Chondrocyte (in vitro differentiated cells): Measurements from ENCODE around the gene CRACDL. TPM values are rescaled to one million over a fixed set of nuclear protein-coding genes. Genes with fewer than 3 reads are reported as not detected.
"Not testable (repeated sequence)": the region's sequence is repeated elsewhere in the genome, so short reads cannot be mapped to it uniquely, and the experiment has no call there.

Experiments used
- DNase-seq: peaks from one replicate; pipeline ENCODE4 v3.0.0; 2021; ENCODE audit warnings: mixed read lengths, low spot score
- H3K27ac Mint-ChIP-seq: one replicate; pipeline ENCODE4 v1.8.0; 2021; ENCODE audit warnings: mild to moderate bottlenecking, moderate library complexity, mixed read lengths; ENCODE audit not compliant: unreplicated experiment
- H3K27me3 Mint-ChIP-seq: 2 replicates; pipeline ENCODE4 v1.8.0; 2021; ENCODE audit warnings: low read depth, mixed read lengths
- H3K36me3 Mint-ChIP-seq: 2 replicates; pipeline ENCODE4 v1.8.0; 2021; ENCODE audit warnings: low read depth, mixed read lengths
- H3K4me1 Mint-ChIP-seq: 2 replicates; pipeline ENCODE4 v1.8.0; 2021; ENCODE audit warnings: low read depth, mild to moderate bottlenecking, mixed read lengths
- H3K4me3 Mint-ChIP-seq: one replicate; pipeline ENCODE4 v1.8.0; 2021; ENCODE audit warnings: mild to moderate bottlenecking, moderate library complexity, mixed read lengths; ENCODE audit not compliant: unreplicated experiment
- H3K9me3 Mint-ChIP-seq: 2 replicates; pipeline ENCODE4 v1.8.0; 2021; ENCODE audit warnings: low read depth, mixed read lengths
- total RNA-seq: library from RNA; stranded (reverse); gene quantifications from 3 replicates; pipeline ENCODE4 v1.2.1, GENCODE V29; 2021
- TF ChIP-seq, protein P1 (sequence below): fragments of 200-600 bp; sonication (generic); IDR thresholded peaks from 2 replicates; pipeline ENCODE4 v1.5.0; 2021; ENCODE audit warnings: antibody characterized with exemption, mild to moderate bottlenecking, moderate library complexity

CRACDL gene
- total RNA-seq, 1 donor from 2014 or later = 17.0 TPM

GRCh38 chr2:98881153-98881650 lies 54.8 kb downstream of the CRACDL start:
- peaks cover 25% of the 10 kb centered on the region for H3K4me1 Mint-ChIP-seq
- H3K9me3 Mint-ChIP-seq = peaks cover 7% of the 10 kb centered on the region
- no peak overlapping the region for H3K4me3 Mint-ChIP-seq
- TF ChIP-seq, protein P1, sequence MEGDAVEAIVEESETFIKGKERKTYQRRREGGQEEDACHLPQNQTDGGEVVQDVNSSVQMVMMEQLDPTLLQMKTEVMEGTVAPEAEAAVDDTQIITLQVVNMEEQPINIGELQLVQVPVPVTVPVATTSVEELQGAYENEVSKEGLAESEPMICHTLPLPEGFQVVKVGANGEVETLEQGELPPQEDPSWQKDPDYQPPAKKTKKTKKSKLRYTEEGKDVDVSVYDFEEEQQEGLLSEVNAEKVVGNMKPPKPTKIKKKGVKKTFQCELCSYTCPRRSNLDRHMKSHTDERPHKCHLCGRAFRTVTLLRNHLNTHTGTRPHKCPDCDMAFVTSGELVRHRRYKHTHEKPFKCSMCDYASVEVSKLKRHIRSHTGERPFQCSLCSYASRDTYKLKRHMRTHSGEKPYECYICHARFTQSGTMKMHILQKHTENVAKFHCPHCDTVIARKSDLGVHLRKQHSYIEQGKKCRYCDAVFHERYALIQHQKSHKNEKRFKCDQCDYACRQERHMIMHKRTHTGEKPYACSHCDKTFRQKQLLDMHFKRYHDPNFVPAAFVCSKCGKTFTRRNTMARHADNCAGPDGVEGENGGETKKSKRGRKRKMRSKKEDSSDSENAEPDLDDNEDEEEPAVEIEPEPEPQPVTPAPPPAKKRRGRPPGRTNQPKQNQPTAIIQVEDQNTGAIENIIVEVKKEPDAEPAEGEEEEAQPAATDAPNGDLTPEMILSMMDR = no peak
- no peak overlapping the region for H3K27ac Mint-ChIP-seq
- no peaks in the 10 kb centered on the region for H3K36me3 Mint-ChIP-seq
- H3K27me3 Mint-ChIP-seq = no peaks in the 10 kb centered on the region
- no peak for DNase-seq

DNA sequence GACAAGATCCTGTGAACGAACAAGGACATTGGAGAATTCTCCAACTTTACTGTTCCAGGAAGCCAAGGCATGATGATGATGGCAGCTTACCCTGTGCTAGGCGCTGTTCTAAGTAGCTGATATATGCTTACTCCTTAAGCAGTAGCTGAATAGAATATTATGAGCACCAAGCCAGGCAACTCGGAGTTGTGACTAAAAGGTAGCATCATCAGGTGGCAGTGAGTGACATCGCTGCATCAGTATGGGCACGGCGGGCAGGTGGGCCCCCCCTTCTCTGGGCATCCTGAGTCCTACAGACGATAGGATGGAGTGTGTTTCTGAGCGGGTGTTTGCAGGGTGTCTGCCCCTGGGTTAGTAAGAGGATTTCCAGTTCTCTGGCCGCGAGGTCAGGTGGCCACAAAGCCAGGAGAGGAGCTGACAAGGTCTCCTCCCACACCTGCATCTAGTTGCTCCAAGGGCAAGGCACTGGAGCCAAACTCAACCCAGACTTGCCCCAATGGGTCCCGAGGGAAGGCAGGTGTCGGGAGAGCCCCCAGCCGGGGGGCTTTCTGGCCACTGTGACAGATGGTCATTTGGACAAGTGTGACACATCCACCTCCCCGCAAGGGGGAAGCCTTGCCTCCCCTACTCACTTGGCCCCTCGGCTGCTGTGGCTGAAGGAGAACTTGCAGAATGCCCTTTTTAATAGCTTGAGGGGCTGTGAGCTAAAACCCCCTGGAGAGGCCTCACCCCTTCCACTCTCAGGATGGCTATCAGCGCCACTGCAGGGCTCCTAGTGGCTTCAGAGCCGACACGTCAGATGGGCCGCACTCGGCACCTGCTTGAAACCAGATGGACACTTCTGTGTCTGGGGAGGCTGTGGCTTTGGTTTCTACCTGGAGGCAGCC lies 55.5 kb downstream of the CRACDL start:
- Mint-ChIP-seq H3K36me3 (no peaks in the 10 kb centered on the region), H3K9me3 (peaks cover under 1% of the 10 kb centered on the region), H3K4me1 (peaks cover 21% of the 10 kb centered on the region), H3K27me3 (no peaks in the 10 kb centered on the region), H3K27ac (no peak overlapping the region), H3K4me3 (no peak overlapping the region)
- TF ChIP-seq, protein P1 = no peak
- no peak for DNase-seq

- not testable (repeated sequence) for H3K36me3 Mint-ChIP-seq, DNase-seq, H3K27ac Mint-ChIP-seq, H3K27me3 Mint-ChIP-seq, H3K9me3 Mint-ChIP-seq, H3K4me1 Mint-ChIP-seq, H3K4me3 Mint-ChIP-seq
Observed at GRCh38 chr2:98877658-98878057, 58.4 kb downstream of the CRACDL start.

- TF ChIP-seq, protein P1 = no peak
- H3K27ac Mint-ChIP-seq = peak overlapping the region; percentile 32
- no peaks in the 10 kb centered on the region for H3K27me3 Mint-ChIP-seq
- H3K9me3 Mint-ChIP-seq = no peaks in the 10 kb centered on the region
- no peaks in the 10 kb centered on the region for H3K4me1 Mint-ChIP-seq
- DNase-seq = no peak
- no peaks in the 10 kb centered on the region for H3K36me3 Mint-ChIP-seq
- no peak overlapping the region for H3K4me3 Mint-ChIP-seq
Observed at GRCh38 chr2:98876741-98877140, 59.3 kb downstream of the CRACDL start.

- H3K27me3 Mint-ChIP-seq = no peaks in the 10 kb centered on the region
- no peak overlapping the region for H3K27ac Mint-ChIP-seq
- H3K4me3 Mint-ChIP-seq = no peak overlapping the region
- H3K9me3 Mint-ChIP-seq = no peaks in the 10 kb centered on the region
- TF ChIP-seq, protein P1 = no peak
- no peaks in the 10 kb centered on the region for H3K36me3 Mint-ChIP-seq
- H3K4me1 Mint-ChIP-seq = no peaks in the 10 kb centered on the region
- DNase-seq = no peak
Observed at GRCh38 chr2:98875746-98876145, 60.3 kb downstream of the CRACDL start.
